H1 (cell line): ENCODE results near the gene ELP5. TPM values are rescaled to one million over a fixed set of nuclear protein-coding genes. Genes with fewer than 3 reads are reported as not detected.

Experiments used
- CTCF ChIA-PET: fragments of 300-600 bp; sonication (Branson Sonifier 250); formaldehyde crosslinking; loops from one replicate; lab custom pipeline; 2021; ENCODE audit not compliant: partially characterized antibody; lab: Charles Lee
- POLR2A ChIA-PET: fragments of 300-600 bp; sonication (Branson Sonifier 250); formaldehyde crosslinking; loops from one replicate; lab custom pipeline; 2021; ENCODE audit warnings: inconsistent platforms; ENCODE audit not compliant: partially characterized antibody; lab: Charles Lee
- DNase-seq, 2 experiments: peaks; one replicate each; pipeline versions ENCODE4 v3.0.0 to v3.0.0-alpha.2; 2010 to 2022; ENCODE audit warnings: low spot score in 2 of 2, low read depth in 1 of 2, mixed read lengths in 1 of 2
- FAIRE-seq: peaks from 2 replicates; lab custom pipeline; 2011; peaks lifted over from hg19 to GRCh38; lab: Jason Lieb, UNC
- H2AFZ ChIP-seq: 2 replicates; pipeline ENCODE4 v1.8.1; 2012; ENCODE audit warnings: low read length, inconsistent platforms
- H2AK5ac ChIP-seq: 2 replicates; pipeline ENCODE4 v1.6.1; 2013; ENCODE audit warnings: low read depth, low read length
- H2BK120ac ChIP-seq: replicated peaks from 2 replicates; pipeline ENCODE3; 2013; ENCODE audit warnings: low read depth, low read length, inconsistent platforms
- H2BK12ac ChIP-seq: 2 replicates; pipeline ENCODE4 v1.6.1; 2013; ENCODE audit warnings: low read depth, low read length
- H2BK15ac ChIP-seq: 2 replicates; pipeline ENCODE4 v1.6.1; 2013; ENCODE audit warnings: low read length
- H2BK20ac ChIP-seq: 2 replicates; pipeline ENCODE4 v1.6.1; 2013; ENCODE audit warnings: low read length
- H2BK5ac ChIP-seq: 2 replicates; pipeline ENCODE4 v1.6.1; 2013; ENCODE audit warnings: low read depth, low read length
- H3K14ac ChIP-seq: 2 replicates; pipeline ENCODE4 v1.6.1; 2013; ENCODE audit warnings: inconsistent platforms; ENCODE audit not compliant: insufficient read length
- H3K18ac ChIP-seq: 2 replicates; pipeline ENCODE4 v1.6.1; 2013; ENCODE audit warnings: low read length; ENCODE audit errors: extremely low read depth
- H3K23ac ChIP-seq: 2 replicates; pipeline ENCODE4 v1.6.1; 2013; ENCODE audit warnings: inconsistent platforms; ENCODE audit not compliant: insufficient read length
- H3K23me2 ChIP-seq: 2 replicates; pipeline ENCODE4 v1.6.1; 2013; ENCODE audit warnings: low read depth, low read length
- H3K27ac ChIP-seq: 2 replicates; pipeline ENCODE4 v1.6.1; 2011; ENCODE audit warnings: low read depth, low read length, inconsistent platforms
- H3K27me3 ChIP-seq, 4 experiments: replicated peaks in 1 of 4; 1 replicate in 1 of 4; 2 replicates in 3 of 4; pipeline versions ENCODE4 v1.6.1 to v1.8.1; 2011 to 2013; ENCODE audit warnings: low read length in 3 of 4, mild to moderate bottlenecking in 3 of 4, inconsistent platforms in 2 of 4, mixed read lengths in 2 of 4, moderate library complexity in 1 of 4; ENCODE audit not compliant: control insufficient read depth in 3 of 4, insufficient read depth in 3 of 4; ENCODE audit errors: extremely low read depth in 1 of 4
- H3K36me3 ChIP-seq, 4 experiments: 2 replicates each; pipeline versions ENCODE4 v1.6.1 to v1.8.1; 2011 to 2013; ENCODE audit warnings: mild to moderate bottlenecking in 4 of 4, low read length in 3 of 4, moderate library complexity in 2 of 4, control low read depth in 1 of 4, inconsistent platforms in 1 of 4; ENCODE audit not compliant: insufficient read depth in 4 of 4, control insufficient read depth in 2 of 4
- H3K4ac ChIP-seq: replicated peaks from 2 replicates; pipeline ENCODE3; 2013; ENCODE audit warnings: low read length, low read depth, mixed read lengths, inconsistent platforms; ENCODE audit not compliant: insufficient read length
- H3K4me1 ChIP-seq, 4 experiments: replicated peaks in 1 of 4; 1 replicate in 1 of 4; 2 replicates in 3 of 4; pipeline versions ENCODE4 v1.6.1 to v1.8.1; 2011 to 2013; ENCODE audit warnings: low read length in 3 of 4, inconsistent platforms in 2 of 4, mixed read lengths in 1 of 4; ENCODE audit not compliant: insufficient read depth in 4 of 4, control insufficient read depth in 3 of 4
- H3K4me2 ChIP-seq, 2 experiments: 2 replicates each; pipeline versions ENCODE4 v1.6.1 to v1.8.1; 2011 to 2013; ENCODE audit warnings: low read depth in 2 of 2, low read length in 2 of 2, control low read depth in 1 of 2, inconsistent platforms in 1 of 2, mild to moderate bottlenecking in 1 of 2; ENCODE audit not compliant: insufficient read depth in 1 of 2
- H3K4me3 ChIP-seq, 4 experiments: fragments of 200-600, 300-600 bp in 1 of 4; sonication (generic), shearing (Covaris generic), sonication (Bioruptor Twin) in 1 of 4; 2 replicates each; pipeline versions ENCODE4 v1.5.1 to v1.8.1; 2011 to 2016; ENCODE audit warnings: low read length in 4 of 4, low read depth in 3 of 4, control low read depth in 2 of 4, inconsistent platforms in 2 of 4, mild to moderate bottlenecking in 2 of 4, mixed read lengths in 1 of 4, moderate library complexity in 1 of 4; ENCODE audit not compliant: insufficient read depth in 2 of 4; ENCODE audit errors: extremely low read depth in 1 of 4
- H3K56ac ChIP-seq: replicated peaks from 2 replicates; pipeline ENCODE3; 2013; ENCODE audit warnings: low read depth, mild to moderate bottlenecking, mixed read lengths, low read length, inconsistent platforms; ENCODE audit not compliant: insufficient read length
- H3K79me1 ChIP-seq: 2 replicates; pipeline ENCODE4 v1.6.1; 2013; ENCODE audit warnings: low read depth, low read length, control low read depth
- H3K79me2 ChIP-seq, 2 experiments: 2 replicates each; pipeline versions ENCODE4 v1.6.1 to v1.8.1; 2012 to 2013; ENCODE audit warnings: low read length in 2 of 2, mild to moderate bottlenecking in 2 of 2, inconsistent platforms in 1 of 2; ENCODE audit not compliant: insufficient read depth in 2 of 2, control insufficient read depth in 1 of 2
- H3K9ac ChIP-seq, 4 experiments: replicated peaks in 1 of 4; 1 replicate in 1 of 4; 2 replicates in 3 of 4; pipeline versions ENCODE4 v1.6.1 to v1.8.1; 2011 to 2013; ENCODE audit warnings: low read depth in 3 of 4, low read length in 3 of 4, control low read depth in 2 of 4, mild to moderate bottlenecking in 2 of 4, moderate library complexity in 2 of 4, inconsistent platforms in 1 of 4; ENCODE audit errors: extremely low read depth in 1 of 4
- H3K9me3 ChIP-seq, 2 experiments: 2 replicates each; pipeline versions ENCODE4 v1.6.1 to v1.8.1; 2012 to 2013; ENCODE audit warnings: mild to moderate bottlenecking in 2 of 2, moderate library complexity in 2 of 2, control low read depth in 1 of 2, inconsistent platforms in 1 of 2, low read depth in 1 of 2, low read length in 1 of 2, mixed read lengths in 1 of 2; ENCODE audit not compliant: insufficient read depth in 2 of 2
- H4K20me1 ChIP-seq, 2 experiments: replicated peaks in 1 of 2; 2 replicates each; pipeline versions ENCODE3 to v1.8.1; 2011 to 2013; ENCODE audit warnings: inconsistent platforms in 2 of 2, low read length in 2 of 2, mild to moderate bottlenecking in 1 of 2; ENCODE audit not compliant: insufficient read depth in 2 of 2, control insufficient read depth in 1 of 2
- H4K5ac ChIP-seq: 2 replicates; pipeline ENCODE4 v1.6.1; 2013; ENCODE audit warnings: low read length, low read depth, mixed read lengths, inconsistent platforms; ENCODE audit not compliant: insufficient read length
- H4K8ac ChIP-seq: 2 replicates; pipeline ENCODE4 v1.8.0; 2013; ENCODE audit warnings: mild to moderate bottlenecking, moderate library complexity, low read length, inconsistent platforms; ENCODE audit not compliant: insufficient read depth; ENCODE audit errors: extremely low read depth
- H4K91ac ChIP-seq: replicated peaks from 2 replicates; pipeline ENCODE3; 2013; ENCODE audit warnings: low read length, mixed read lengths, inconsistent platforms; ENCODE audit not compliant: insufficient read length
- ATF2 ChIP-seq: IDR thresholded peaks from 2 replicates; pipeline ENCODE4 v1.6.1; 2012; ENCODE audit warnings: low read length, inconsistent platforms
- CBX8 ChIP-seq: fragments of 300-800, 300-1000 bp; sonication (generic); IDR thresholded peaks from 2 replicates; pipeline ENCODE4 v1.7.1; 2016; ENCODE audit warnings: low read depth, low read length, borderline replicate concordance
- FOSL1 ChIP-seq: IDR thresholded peaks from 2 replicates; pipeline ENCODE4 v1.6.1; 2011; ENCODE audit warnings: mild to moderate bottlenecking, low read depth, low read length, moderate library complexity; ENCODE audit not compliant: insufficient read depth
- JUND ChIP-seq: IDR thresholded peaks from 2 replicates; pipeline ENCODE4 v1.6.1; 2011; ENCODE audit warnings: mild to moderate bottlenecking, improper control_type of control experiment, low read length
- NRF1 ChIP-seq: IDR thresholded peaks from 2 replicates; pipeline ENCODE4 v1.6.1; 2011; ENCODE audit warnings: mild to moderate bottlenecking, low read depth, low read length, improper control_type of control experiment
- POLR2AphosphoS5 ChIP-seq: IDR thresholded peaks from 2 replicates; pipeline ENCODE4 v1.6.1; 2011; ENCODE audit warnings: low read depth, low read length
- SIRT6 ChIP-seq: IDR thresholded peaks from one replicate; pipeline ENCODE4 v1.7.1; 2012; ENCODE audit warnings: low read length, inconsistent platforms
- YY1 ChIP-seq: IDR thresholded peaks from 2 replicates; pipeline ENCODE4 v1.6.1; 2011; ENCODE audit warnings: low read depth, mild to moderate bottlenecking, low read length
- WGBS, 2 experiments: shearing (Covaris generic) in 1 of 2; methylation state at CpG; one replicate each; pipeline versions ENCODE4 v1.1.6 to v1.1.7; 2013 to 2015; ENCODE audit warnings: low lambda C conversion rate in 2 of 2, mixed read lengths in 2 of 2, inconsistent platforms in 1 of 2, low coverage in 1 of 2, missing lambda C conversion rate in 1 of 2; ENCODE audit not compliant: insufficient replicate concordance in 2 of 2, insufficient coverage in 1 of 2, insufficient read length in 1 of 2; ENCODE audit errors: extremely low coverage in 1 of 2, missing lambda C conversion rate in 1 of 2; 5-methylcytosine and 5-hydroxymethylcytosine counted together
- polyA plus RNA-seq, 7 experiments: library from polyadenylated mRNA; depleted of rRNA in 3 of 7; stranded (reverse) in 5 of 7; unstranded in 2 of 7; fragments of >200 nt in 5 of 7; fragments of 200-250 nt in 2 of 7; gene quantifications; 1 replicate in 5 of 7; 2 replicates in 1 of 7; 4 replicates in 1 of 7; pipeline versions ENCODE4 v1.2.1 to v1.2.3, GENCODE V29; 2011 to 2013; ENCODE audit warnings: missing spikeins in 2 of 7, mixed read lengths in 2 of 7
- total RNA-seq: library from RNA; stranded (reverse); fragmentation: NEBNext Ultra II Directional; extraction: Animal tissue kit (Norgen Biotek cat#: 25700); gene quantifications from 2 replicates; pipeline ENCODE4 v1.2.1, GENCODE V29; 2021
- TF ChIP-seq, protein P1 (sequence below), 3 experiments: IDR thresholded peaks; 1 replicate in 2 of 3; 2 replicates in 1 of 3; pipeline versions ENCODE4 v1.5.1 to v1.6.1; 2011; ENCODE audit warnings: low read length in 3 of 3, mild to moderate bottlenecking in 3 of 3, inconsistent platforms in 2 of 3, low read depth in 1 of 3, moderate library complexity in 1 of 3; ENCODE audit not compliant: insufficient read depth in 1 of 3; ENCODE audit errors: control extremely low read depth in 1 of 3

ELP5 gene
- total and polyA plus RNA-seq, 2 of the 8 experiments (the other 6 are each of a cell fraction or from before 2014, with no cell fraction given) = 75.4 to 107 TPM

DNA sequence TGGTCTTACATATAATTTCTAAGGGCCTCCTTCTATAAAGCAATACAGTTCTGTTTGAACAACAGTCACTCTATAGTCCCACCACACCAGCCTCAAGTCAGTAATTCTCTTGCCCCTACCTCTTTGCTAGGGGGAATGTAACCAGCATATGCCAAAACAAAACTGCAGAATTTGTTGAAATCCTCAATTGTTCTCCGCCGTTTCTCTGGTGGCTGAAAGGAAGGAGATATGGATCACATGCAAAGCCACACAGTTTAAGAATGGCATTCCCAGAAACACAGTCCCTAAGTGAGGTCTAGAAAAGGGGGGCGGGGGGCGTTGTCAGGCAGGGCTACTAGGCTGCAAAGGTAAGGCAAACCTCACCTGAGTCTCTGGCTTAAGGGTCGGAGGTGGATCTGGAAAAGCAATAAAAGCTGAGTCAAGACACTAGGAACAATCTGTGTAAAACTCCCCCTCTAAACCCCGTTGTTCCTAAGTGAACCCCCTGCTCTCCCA is 14.7 kb upstream of the ELP5 start:
- CTCF ChIA-PET = interaction anchor here (1.2 to 6.4 kb wide), 2 partner anchors 13 to 16 kb away, joined by 3 to 46 read pairs; partner anchors contain the start of genes ACADVL and DLG4
- POLR2A ChIA-PET = interaction anchor here (1.1 to 19.7 kb wide), 9 partner anchors 11 to 81 kb away, joined by 3 to 386 read pairs (median 22); partner anchors contain the start of genes ACADVL, CLDN7, CTDNEP1 and DLG4
- TF ChIP-seq, protein P1, sequence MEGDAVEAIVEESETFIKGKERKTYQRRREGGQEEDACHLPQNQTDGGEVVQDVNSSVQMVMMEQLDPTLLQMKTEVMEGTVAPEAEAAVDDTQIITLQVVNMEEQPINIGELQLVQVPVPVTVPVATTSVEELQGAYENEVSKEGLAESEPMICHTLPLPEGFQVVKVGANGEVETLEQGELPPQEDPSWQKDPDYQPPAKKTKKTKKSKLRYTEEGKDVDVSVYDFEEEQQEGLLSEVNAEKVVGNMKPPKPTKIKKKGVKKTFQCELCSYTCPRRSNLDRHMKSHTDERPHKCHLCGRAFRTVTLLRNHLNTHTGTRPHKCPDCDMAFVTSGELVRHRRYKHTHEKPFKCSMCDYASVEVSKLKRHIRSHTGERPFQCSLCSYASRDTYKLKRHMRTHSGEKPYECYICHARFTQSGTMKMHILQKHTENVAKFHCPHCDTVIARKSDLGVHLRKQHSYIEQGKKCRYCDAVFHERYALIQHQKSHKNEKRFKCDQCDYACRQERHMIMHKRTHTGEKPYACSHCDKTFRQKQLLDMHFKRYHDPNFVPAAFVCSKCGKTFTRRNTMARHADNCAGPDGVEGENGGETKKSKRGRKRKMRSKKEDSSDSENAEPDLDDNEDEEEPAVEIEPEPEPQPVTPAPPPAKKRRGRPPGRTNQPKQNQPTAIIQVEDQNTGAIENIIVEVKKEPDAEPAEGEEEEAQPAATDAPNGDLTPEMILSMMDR (IDR thresholded peaks at IDR 0.05; ENCODE audit: control extremely low read depth in 1 of 3, insufficient read depth in 1 of 3, low read depth in 1 of 3, low read length in 3 of 3) = no peak
- TF ChIP-seq YY1 (no peak), SIRT6 (no peak), JUND (no peak), CBX8 (no peak), FOSL1 (no peak), ATF2 (no peak), POLR2AphosphoS5 (no peak), NRF1 (no peak)

More for the DNA sequence above, 14.7 kb upstream of the ELP5 start:
- H4K8ac ChIP-seq = no peak overlapping the region
- peaks cover 11 to 22% of the 10 kb centered on the region in 2 experiments for H4K20me1 ChIP-seq
- H3K27me3 ChIP-seq = no peaks in the 10 kb centered on the region
- DNase-seq (no peak), FAIRE-seq (no peak)
- H3K4me1 ChIP-seq = peaks cover 5 to 24% (median 12%) of the 10 kb centered on the region in 4 experiments
- no peak overlapping the region for H3K27ac ChIP-seq
- no peak overlapping the region for H3K18ac ChIP-seq
- peaks cover 10% of the 10 kb centered on the region; the same call in 1 of the 2 replicates for H3K23me2 ChIP-seq
- H3K4me2 ChIP-seq = peak overlapping the region; percentile 74 to 77
- peak overlapping the region in 1 of 4 experiments; percentile 56; a peak in 2 of 7 replicates for H3K9ac ChIP-seq
- no peak overlapping the region for H3K14ac ChIP-seq
- H2BK5ac ChIP-seq = no peak overlapping the region; the same call in 1 of the 2 replicates
- peaks cover 7 to 64% of the 10 kb centered on the region in 2 experiments for H3K79me2 ChIP-seq
- peaks cover 15 to 36% (median 22%) of the 10 kb centered on the region in 4 experiments; a peak in 6 of 8 replicates for H3K36me3 ChIP-seq
- no peak overlapping the region for H2BK12ac ChIP-seq
- peak overlapping the region; percentile 94 for H3K4ac ChIP-seq
- no peak overlapping the region for H2BK20ac ChIP-seq
- H3K79me1 ChIP-seq = peaks cover 8% of the 10 kb centered on the region; the same call in 1 of the 2 replicates
- no peak overlapping the region for H2BK120ac ChIP-seq
- H2BK15ac ChIP-seq = no peak overlapping the region
- no peak overlapping the region for H4K91ac ChIP-seq
- H3K4me3 ChIP-seq = peak overlapping the region; percentile 47 to 95 (median 74); a peak in 6 of 8 replicates
- WGBS, 2 experiments = 51% methylated on average over 6 of the region's 6 CpGs; no CpG with 5 or more reads in 1 of the 2 experiments
- H3K9me3 ChIP-seq = no peaks in the 10 kb centered on the region
- H3K56ac ChIP-seq = no peak overlapping the region
- no peak overlapping the region for H3K23ac ChIP-seq
- no peak overlapping the region for H2AFZ ChIP-seq
- no peak overlapping the region for H4K5ac ChIP-seq
- no peak overlapping the region for H2AK5ac ChIP-seq
